ENCODE measurements around the gene ABHD17B. TPM values are rescaled to one million over a fixed set of nuclear protein-coding genes. Genes with fewer than 3 reads are reported as not detected.

The ABHD17B gene
- total RNA-seq, 2 donors from 2014 or later, result 15.3 to 24.6 TPM

- H3K27ac ChIP-seq, result no peak overlapping the region
- H3K27me3 ChIP-seq (replicated peaks; ENCODE audit: insufficient read depth), result no peaks in the 10 kb centered on the region
- ATAC-seq (ENCODE audit: insufficient number of reproducible peaks, low FRiP score, low read depth), result no peak
- H3K4me3 ChIP-seq, result no peak overlapping the region
- DNase-seq (ENCODE audit: low spot score), result no peak
- no peak for TF ChIP-seq CTCF (IDR thresholded peaks at IDR 0.05)
- H3K9me3 ChIP-seq, result peaks cover 16% of the 10 kb centered on the region
- H3K4me1 ChIP-seq (ENCODE audit: control insufficient read depth in 1 of 2, low read depth in 2 of 2), result no peaks in the 10 kb centered on the region
- H3K36me3 ChIP-seq, result peaks cover 2% of the 10 kb centered on the region
Observed at GRCh38 chr9:71878327-71879274, 32.4 kb downstream of the ABHD17B start.

- Histone ChIP-seq H3K4me1 (ENCODE audit: control insufficient read depth in 1 of 2, low read depth in 2 of 2) (no peaks in the 10 kb centered on the region), H3K36me3 (peaks cover 2% of the 10 kb centered on the region), H3K27me3 (replicated peaks; ENCODE audit: insufficient read depth) (no peaks in the 10 kb centered on the region), H3K27ac (no peak overlapping the region), H3K4me3 (no peak overlapping the region), H3K9me3 (peaks cover 15% of the 10 kb centered on the region)
- ATAC-seq (ENCODE audit: insufficient number of reproducible peaks, low FRiP score, low read depth), result no peak
- DNase-seq (ENCODE audit: low spot score), result no peak
- TF ChIP-seq CTCF (IDR thresholded peaks at IDR 0.05), result no peak
Observed at GRCh38 chr9:71876829-71877228, 34.2 kb downstream of the ABHD17B start.

GRCh38 chr9:71876106-71876505 is 34.9 kb downstream of the ABHD17B start:
- Histone ChIP-seq H3K27me3 (replicated peaks; ENCODE audit: insufficient read depth) (no peaks in the 10 kb centered on the region), H3K4me1 (ENCODE audit: control insufficient read depth in 1 of 2, low read depth in 2 of 2) (no peaks in the 10 kb centered on the region), H3K27ac (no peak overlapping the region), H3K36me3 (peaks cover 2% of the 10 kb centered on the region), H3K9me3 (peaks cover 15% of the 10 kb centered on the region), H3K4me3 (no peak overlapping the region)
- TF ChIP-seq CTCF (IDR thresholded peaks at IDR 0.05), result no peak
- ATAC-seq (ENCODE audit: insufficient number of reproducible peaks, low FRiP score, low read depth), result no peak
- no peak for DNase-seq (ENCODE audit: low spot score)

- peaks cover 15% of the 10 kb centered on the region for H3K9me3 ChIP-seq
- H3K27ac ChIP-seq, result no peak overlapping the region
- H3K4me1 ChIP-seq (ENCODE audit: control insufficient read depth in 1 of 2, low read depth in 2 of 2), result no peaks in the 10 kb centered on the region
- no peak for ATAC-seq (ENCODE audit: insufficient number of reproducible peaks, low FRiP score, low read depth)
- TF ChIP-seq CTCF (IDR thresholded peaks at IDR 0.05), result no peak
- H3K27me3 ChIP-seq (replicated peaks; ENCODE audit: insufficient read depth), result no peaks in the 10 kb centered on the region
- DNase-seq (ENCODE audit: low spot score), result no peak
- peaks cover 2% of the 10 kb centered on the region for H3K36me3 ChIP-seq
- no peak overlapping the region for H3K4me3 ChIP-seq
Observed at GRCh38 chr9:71875345-71875744, 35.6 kb downstream of the ABHD17B start.

- H3K4me1 ChIP-seq (ENCODE audit: control insufficient read depth in 1 of 2, low read depth in 2 of 2), result peaks cover 0 to 3% of the 10 kb centered on the region in 2 donors
- H3K27ac ChIP-seq, result no peak overlapping the region
- TF ChIP-seq CTCF (IDR thresholded peaks at IDR 0.05), result no peak
- H3K9me3 ChIP-seq, result peaks cover 6% of the 10 kb centered on the region
- H3K36me3 ChIP-seq, result no peaks in the 10 kb centered on the region
- DNase-seq (ENCODE audit: low spot score), result no peak
- no peaks in the 10 kb centered on the region for H3K27me3 ChIP-seq (replicated peaks; ENCODE audit: insufficient read depth)
- H3K4me3 ChIP-seq, result no peak overlapping the region
- ATAC-seq (ENCODE audit: insufficient number of reproducible peaks, low FRiP score, low read depth), result no peak
Observed at GRCh38 chr9:71863631-71864030, 47.4 kb downstream of the ABHD17B start.
